Chondrocyte (in vitro differentiated cells): ENCODE data around the gene DUSP22. TPM values are rescaled to one million over a fixed set of nuclear protein-coding genes. Genes with fewer than 3 reads are reported as not detected.

ENCODE experiments used
- DNase-seq: peaks from one replicate; pipeline ENCODE4 v3.0.0; 2021; ENCODE audit warnings: mixed read lengths, low spot score
- H3K27ac Mint-ChIP-seq: one replicate; pipeline ENCODE4 v1.8.0; 2021; ENCODE audit warnings: mild to moderate bottlenecking, moderate library complexity, mixed read lengths; ENCODE audit not compliant: unreplicated experiment
- H3K27me3 Mint-ChIP-seq: 2 replicates; pipeline ENCODE4 v1.8.0; 2021; ENCODE audit warnings: low read depth, mixed read lengths
- H3K36me3 Mint-ChIP-seq: 2 replicates; pipeline ENCODE4 v1.8.0; 2021; ENCODE audit warnings: low read depth, mixed read lengths
- H3K4me1 Mint-ChIP-seq: 2 replicates; pipeline ENCODE4 v1.8.0; 2021; ENCODE audit warnings: low read depth, mild to moderate bottlenecking, mixed read lengths
- H3K4me3 Mint-ChIP-seq: one replicate; pipeline ENCODE4 v1.8.0; 2021; ENCODE audit warnings: mild to moderate bottlenecking, moderate library complexity, mixed read lengths; ENCODE audit not compliant: unreplicated experiment
- H3K9me3 Mint-ChIP-seq: 2 replicates; pipeline ENCODE4 v1.8.0; 2021; ENCODE audit warnings: low read depth, mixed read lengths
- CTCF ChIP-seq: fragments of 200-600 bp; sonication (generic); IDR thresholded peaks from 2 replicates; pipeline ENCODE4 v1.5.0; 2021; ENCODE audit warnings: antibody characterized with exemption, mild to moderate bottlenecking, moderate library complexity
- total RNA-seq: library from RNA; stranded (reverse); gene quantifications from 3 replicates; pipeline ENCODE4 v1.2.1, GENCODE V29; 2021

The DUSP22 gene
- total RNA-seq, 1 donor from 2014 or later: 34.2 TPM

- peaks cover 8% of the 10 kb centered on the region for H3K9me3 Mint-ChIP-seq
- no peak overlapping the region for H3K27ac Mint-ChIP-seq
- peaks cover 2% of the 10 kb centered on the region for H3K36me3 Mint-ChIP-seq
- no peaks in the 10 kb centered on the region for H3K4me1 Mint-ChIP-seq
- DNase-seq: no peak
- H3K4me3 Mint-ChIP-seq: no peak overlapping the region
- no peaks in the 10 kb centered on the region for H3K27me3 Mint-ChIP-seq
- TF ChIP-seq CTCF: no peak
These were observed 63.3 kb downstream of the DUSP22 start for GRCh38 chr6:355373-356208.

- Mint-ChIP-seq H3K27me3 (no peaks in the 10 kb centered on the region), H3K4me1 (no peaks in the 10 kb centered on the region), H3K27ac (no peak overlapping the region), H3K4me3 (no peak overlapping the region), H3K36me3 (no peaks in the 10 kb centered on the region), H3K9me3 (peaks cover 13% of the 10 kb centered on the region)
- DNase-seq: peak; percentile 93
- TF ChIP-seq CTCF: no peak
These were observed 64.6 kb downstream of the DUSP22 start for GRCh38 chr6:356828-357251.

- H3K4me3 Mint-ChIP-seq: no peak overlapping the region
- no peaks in the 10 kb centered on the region for H3K4me1 Mint-ChIP-seq
- H3K9me3 Mint-ChIP-seq: peaks cover 16% of the 10 kb centered on the region
- DNase-seq: peak; percentile 96
- TF ChIP-seq CTCF: no peak
- no peak overlapping the region for H3K27ac Mint-ChIP-seq
- H3K27me3 Mint-ChIP-seq: no peaks in the 10 kb centered on the region
- H3K36me3 Mint-ChIP-seq: no peaks in the 10 kb centered on the region
These were observed 65.0 kb downstream of the DUSP22 start for GRCh38 chr6:357261-357790.

GRCh38 chr6:357791-358341 lies 65.6 kb downstream of the DUSP22 start:
- peak; percentile 95 for DNase-seq
- Mint-ChIP-seq H3K27ac (no peak overlapping the region), H3K9me3 (peaks cover 22% of the 10 kb centered on the region), H3K27me3 (no peaks in the 10 kb centered on the region), H3K4me1 (no peaks in the 10 kb centered on the region), H3K4me3 (no peak overlapping the region), H3K36me3 (no peaks in the 10 kb centered on the region)
- TF ChIP-seq CTCF: no peak

GRCh38 chr6:358432-358831 lies 66.1 kb downstream of the DUSP22 start:
- peak; percentile 97 for DNase-seq
- no peak overlapping the region for H3K4me3 Mint-ChIP-seq
- TF ChIP-seq CTCF: no peak
- H3K27ac Mint-ChIP-seq: no peak overlapping the region
- H3K36me3 Mint-ChIP-seq: no peaks in the 10 kb centered on the region
- H3K27me3 Mint-ChIP-seq: no peaks in the 10 kb centered on the region
- H3K9me3 Mint-ChIP-seq: peaks cover 28% of the 10 kb centered on the region
- H3K4me1 Mint-ChIP-seq: no peaks in the 10 kb centered on the region
